ENCODE measurements around the gene KRTAP27-1. TPM values are rescaled to one million over a fixed set of nuclear protein-coding genes. Genes with fewer than 3 reads are reported as not detected.

KRTAP27-1 gene
- total RNA-seq, 1 experiment from 2014 or later: not detected

DNA sequence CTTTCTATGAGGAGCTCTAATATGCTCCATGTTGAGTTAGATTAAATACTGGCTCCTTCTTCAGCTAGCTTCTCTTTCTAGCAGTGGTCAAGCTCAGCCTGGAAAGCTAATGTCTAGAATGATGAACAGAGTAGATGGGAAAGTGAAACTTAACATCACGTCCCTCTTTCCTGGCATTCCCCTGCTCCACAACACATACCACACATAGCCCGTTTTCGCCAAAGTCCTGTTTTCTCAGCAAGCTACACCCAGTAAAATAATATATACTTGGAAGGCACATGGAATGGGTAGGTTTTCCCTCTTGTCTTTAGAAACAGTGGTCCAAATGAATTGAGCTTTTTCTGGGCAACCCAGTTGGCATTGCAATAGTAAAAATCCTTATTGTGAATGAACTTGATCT lies 3.8 kb downstream of the KRTAP27-1 start:
- CTCF ChIA-PET: interaction anchor here (0.7 to 1.1 kb wide), 2 partner anchors 22 to 75 kb away, joined by 3 to 6 read pairs; no protein-coding TSS in a partner anchor
- DNase-seq (ENCODE audit: low spot score) (no peak), ATAC-seq (no peak)
- no peaks in the 10 kb centered on the region for H3K27me3 Mint-ChIP-seq (ENCODE audit: low read depth)
- H3K4me1 Mint-ChIP-seq: no peaks in the 10 kb centered on the region
- no peak overlapping the region for H3K27ac Mint-ChIP-seq
- H3K9me3 Mint-ChIP-seq: no peaks in the 10 kb centered on the region
- no peak overlapping the region for H3K4me3 Mint-ChIP-seq
- TF ChIP-seq GABPB1 (CRISPR knock-in tag; IDR thresholded peaks at IDR 0.05) (no peak), ESRRA (CRISPR knock-in tag; IDR thresholded peaks at IDR 0.05; ENCODE audit: borderline replicate concordance) (no peak), ZBTB21 (CRISPR knock-in tag; IDR thresholded peaks at IDR 0.05; ENCODE audit: borderline replicate concordance) (no peak)
- TF ChIP-seq, protein P1, sequence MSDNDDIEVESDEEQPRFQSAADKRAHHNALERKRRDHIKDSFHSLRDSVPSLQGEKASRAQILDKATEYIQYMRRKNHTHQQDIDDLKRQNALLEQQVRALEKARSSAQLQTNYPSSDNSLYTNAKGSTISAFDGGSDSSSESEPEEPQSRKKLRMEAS (CRISPR knock-in tag; IDR thresholded peaks at IDR 0.05): no peak
- POLR2A ChIA-PET: no interaction called here
- no peaks in the 10 kb centered on the region for H3K36me3 Mint-ChIP-seq

DNA sequence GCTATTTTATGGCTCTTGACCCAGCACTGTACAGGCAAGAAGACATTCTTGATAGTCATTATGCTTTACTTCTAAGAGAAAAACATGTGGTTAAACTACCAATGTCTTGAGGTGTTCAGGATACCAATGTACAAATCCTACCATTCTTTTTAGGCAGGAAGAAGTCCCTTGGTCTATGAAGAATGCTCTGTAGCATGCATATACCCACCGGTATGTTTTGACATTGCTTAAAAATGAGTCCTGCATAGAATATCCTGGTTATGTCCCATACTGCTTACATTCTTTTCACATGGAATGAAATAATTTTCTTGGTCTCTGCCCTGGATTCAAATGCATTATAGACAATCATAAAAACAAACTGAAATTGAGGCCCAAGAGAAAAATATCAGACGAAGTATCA lies 4.8 kb downstream of the KRTAP27-1 start:
- no peaks in the 10 kb centered on the region for H3K9me3 Mint-ChIP-seq
- H3K4me1 Mint-ChIP-seq: 0 out of 2 replicates have a peak, but pooled peaks cover 4% of the 10 kb centered on the region
- ChIA-PET POLR2A (no interaction called here), CTCF (no interaction called here)
- no peak for TF ChIP-seq ETV6 (CRISPR knock-in tag; IDR thresholded peaks at IDR 0.05)
- TF ChIP-seq SP1 (CRISPR knock-in tag; conservative IDR thresholded peaks at IDR 0.05): no peak
- no peak overlapping the region for H3K27ac Mint-ChIP-seq
- ATAC-seq: no peak
- no peak overlapping the region for H3K4me3 Mint-ChIP-seq
- no peaks in the 10 kb centered on the region for H3K27me3 Mint-ChIP-seq (ENCODE audit: low read depth)
- no peak for DNase-seq (ENCODE audit: low spot score)
- H3K36me3 Mint-ChIP-seq: no peaks in the 10 kb centered on the region

DNA sequence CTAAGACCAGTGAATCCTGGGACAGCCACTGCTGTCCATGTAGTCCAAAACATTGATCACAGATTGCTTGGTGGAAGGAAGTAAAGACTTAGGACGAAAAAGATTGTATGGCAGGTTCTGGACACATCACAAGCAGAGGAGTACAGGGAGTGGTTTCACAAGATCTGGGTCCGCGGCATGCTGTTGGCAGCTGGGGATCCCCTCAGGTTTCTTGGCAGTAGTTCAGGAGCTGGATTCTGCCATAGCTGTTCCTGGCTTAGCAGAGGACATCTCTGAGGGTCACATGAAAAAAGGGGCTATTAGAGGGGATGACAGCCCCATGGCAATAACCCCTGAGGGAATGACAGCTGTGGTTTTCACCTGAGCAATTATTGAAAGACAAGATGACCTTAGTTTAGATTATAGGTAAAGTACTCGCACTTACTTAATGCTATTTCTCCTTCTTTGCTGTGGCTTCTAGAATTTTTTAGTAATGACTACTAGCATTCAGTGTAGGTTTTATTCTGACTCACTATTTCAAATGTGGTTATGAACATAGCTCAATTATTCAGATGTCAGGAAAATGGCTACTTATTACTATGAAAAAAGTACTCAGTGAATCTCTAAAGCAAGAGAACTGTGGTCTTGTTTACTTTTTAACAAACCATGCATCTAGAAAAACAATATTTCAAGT lies 8.2 kb downstream of the KRTAP27-1 start:
- ATAC-seq (no peak), DNase-seq (ENCODE audit: low spot score) (no peak)
- Mint-ChIP-seq H3K27me3 (ENCODE audit: low read depth) (no peaks in the 10 kb centered on the region), H3K4me1 (0 out of 2 replicates have a peak, but pooled peaks cover 4% of the 10 kb centered on the region), H3K36me3 (peaks cover 3% of the 10 kb centered on the region; the same call in 1 of the 2 replicates), H3K4me3 (no peak overlapping the region), H3K27ac (no peak overlapping the region), H3K9me3 (peaks cover 31% of the 10 kb centered on the region)
- ChIA-PET POLR2A (no interaction called here), CTCF (interaction anchor here (1.1 to 1.3 kb wide), 2 partner anchors 61 to 104 kb away, joined by 3 read pairs; no protein-coding TSS in a partner anchor)
- TF ChIP-seq JAZF1 (CRISPR knock-in tag; IDR thresholded peaks at IDR 0.05): no peak
- TF ChIP-seq HMGA2 (CRISPR knock-in tag; IDR thresholded peaks at IDR 0.05): no peak
- TF ChIP-seq TP53 (CRISPR knock-in tag; IDR thresholded peaks at IDR 0.05): no peak
- no peak for TF ChIP-seq ZNF416 (CRISPR knock-in tag; IDR thresholded peaks at IDR 0.05)
- no peak for TF ChIP-seq CREB1 (CRISPR knock-in tag; IDR thresholded peaks at IDR 0.05)
- TF ChIP-seq, protein P2, sequence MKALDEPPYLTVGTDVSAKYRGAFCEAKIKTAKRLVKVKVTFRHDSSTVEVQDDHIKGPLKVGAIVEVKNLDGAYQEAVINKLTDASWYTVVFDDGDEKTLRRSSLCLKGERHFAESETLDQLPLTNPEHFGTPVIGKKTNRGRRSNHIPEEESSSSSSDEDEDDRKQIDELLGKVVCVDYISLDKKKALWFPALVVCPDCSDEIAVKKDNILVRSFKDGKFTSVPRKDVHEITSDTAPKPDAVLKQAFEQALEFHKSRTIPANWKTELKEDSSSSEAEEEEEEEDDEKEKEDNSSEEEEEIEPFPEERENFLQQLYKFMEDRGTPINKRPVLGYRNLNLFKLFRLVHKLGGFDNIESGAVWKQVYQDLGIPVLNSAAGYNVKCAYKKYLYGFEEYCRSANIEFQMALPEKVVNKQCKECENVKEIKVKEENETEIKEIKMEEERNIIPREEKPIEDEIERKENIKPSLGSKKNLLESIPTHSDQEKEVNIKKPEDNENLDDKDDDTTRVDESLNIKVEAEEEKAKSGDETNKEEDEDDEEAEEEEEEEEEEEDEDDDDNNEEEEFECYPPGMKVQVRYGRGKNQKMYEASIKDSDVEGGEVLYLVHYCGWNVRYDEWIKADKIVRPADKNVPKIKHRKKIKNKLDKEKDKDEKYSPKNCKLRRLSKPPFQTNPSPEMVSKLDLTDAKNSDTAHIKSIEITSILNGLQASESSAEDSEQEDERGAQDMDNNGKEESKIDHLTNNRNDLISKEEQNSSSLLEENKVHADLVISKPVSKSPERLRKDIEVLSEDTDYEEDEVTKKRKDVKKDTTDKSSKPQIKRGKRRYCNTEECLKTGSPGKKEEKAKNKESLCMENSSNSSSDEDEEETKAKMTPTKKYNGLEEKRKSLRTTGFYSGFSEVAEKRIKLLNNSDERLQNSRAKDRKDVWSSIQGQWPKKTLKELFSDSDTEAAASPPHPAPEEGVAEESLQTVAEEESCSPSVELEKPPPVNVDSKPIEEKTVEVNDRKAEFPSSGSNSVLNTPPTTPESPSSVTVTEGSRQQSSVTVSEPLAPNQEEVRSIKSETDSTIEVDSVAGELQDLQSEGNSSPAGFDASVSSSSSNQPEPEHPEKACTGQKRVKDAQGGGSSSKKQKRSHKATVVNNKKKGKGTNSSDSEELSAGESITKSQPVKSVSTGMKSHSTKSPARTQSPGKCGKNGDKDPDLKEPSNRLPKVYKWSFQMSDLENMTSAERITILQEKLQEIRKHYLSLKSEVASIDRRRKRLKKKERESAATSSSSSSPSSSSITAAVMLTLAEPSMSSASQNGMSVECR (CRISPR knock-in tag; IDR thresholded peaks at IDR 0.05; ENCODE audit: borderline replicate concordance): no peak

DNA sequence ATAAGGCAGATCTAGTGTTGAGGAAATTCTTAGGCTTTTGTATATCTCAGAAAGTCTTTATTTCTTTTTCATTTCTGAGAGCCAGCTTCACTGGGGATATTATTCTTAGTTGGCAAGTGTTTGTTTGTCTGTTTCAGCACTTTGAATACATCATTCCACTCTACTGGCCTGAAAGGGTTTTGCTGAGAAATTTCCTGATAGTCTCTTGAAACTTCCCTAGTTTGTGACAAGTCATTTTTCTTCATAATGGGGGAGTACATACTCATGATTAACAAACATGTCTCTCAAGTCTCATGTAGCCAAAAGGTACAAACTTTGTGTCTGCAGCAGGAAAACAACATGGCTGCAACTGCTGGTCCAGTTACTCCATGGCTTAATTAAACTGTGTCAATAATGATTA lies 11.1 kb downstream of the KRTAP27-1 start:
- ATAC-seq (no peak), DNase-seq (ENCODE audit: low spot score) (no peak)
- CTCF ChIA-PET: no interaction called here
- Mint-ChIP-seq H3K27ac (no peak overlapping the region), H3K9me3 (peaks cover 32% of the 10 kb centered on the region), H3K27me3 (ENCODE audit: low read depth) (no peaks in the 10 kb centered on the region), H3K4me1 (0 out of 2 replicates have a peak, but pooled peaks cover 4% of the 10 kb centered on the region), H3K4me3 (no peak overlapping the region), H3K36me3 (peaks cover 3% of the 10 kb centered on the region; the same call in 1 of the 2 replicates)
- POLR2A ChIA-PET: no interaction called here
- TF ChIP-seq TP53 (CRISPR knock-in tag; IDR thresholded peaks at IDR 0.05): no peak
- no peak for TF ChIP-seq TCF7 (CRISPR knock-in tag; IDR thresholded peaks at IDR 0.05; ENCODE audit: low read depth)
- TF ChIP-seq ZNF138 (CRISPR knock-in tag; conservative IDR thresholded peaks at IDR 0.05): no peak
- TF ChIP-seq, protein P3, sequence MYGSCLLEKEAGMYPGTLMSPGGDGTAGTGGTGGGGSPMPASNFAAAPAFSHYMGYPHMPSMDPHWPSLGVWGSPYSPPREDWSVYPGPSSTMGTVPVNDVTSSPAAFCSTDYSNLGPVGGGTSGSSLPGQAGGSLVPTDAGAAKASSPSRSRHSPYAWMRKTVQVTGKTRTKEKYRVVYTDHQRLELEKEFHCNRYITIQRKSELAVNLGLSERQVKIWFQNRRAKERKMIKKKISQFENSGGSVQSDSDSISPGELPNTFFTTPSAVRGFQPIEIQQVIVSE (CRISPR knock-in tag; IDR thresholded peaks at IDR 0.05; ENCODE audit: borderline replicate concordance): no peak
- TF ChIP-seq, protein P4, sequence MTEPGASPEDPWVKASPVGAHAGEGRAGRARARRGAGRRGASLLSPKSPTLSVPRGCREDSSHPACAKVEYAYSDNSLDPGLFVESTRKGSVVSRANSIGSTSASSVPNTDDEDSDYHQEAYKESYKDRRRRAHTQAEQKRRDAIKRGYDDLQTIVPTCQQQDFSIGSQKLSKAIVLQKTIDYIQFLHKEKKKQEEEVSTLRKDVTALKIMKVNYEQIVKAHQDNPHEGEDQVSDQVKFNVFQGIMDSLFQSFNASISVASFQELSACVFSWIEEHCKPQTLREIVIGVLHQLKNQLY (CRISPR knock-in tag; IDR thresholded peaks at IDR 0.05): no peak
- no peak for TF ChIP-seq MYBL2 (CRISPR knock-in tag; IDR thresholded peaks at IDR 0.05)
- no peak for TF ChIP-seq SP1 (CRISPR knock-in tag; conservative IDR thresholded peaks at IDR 0.05)
- TF ChIP-seq, protein P5, sequence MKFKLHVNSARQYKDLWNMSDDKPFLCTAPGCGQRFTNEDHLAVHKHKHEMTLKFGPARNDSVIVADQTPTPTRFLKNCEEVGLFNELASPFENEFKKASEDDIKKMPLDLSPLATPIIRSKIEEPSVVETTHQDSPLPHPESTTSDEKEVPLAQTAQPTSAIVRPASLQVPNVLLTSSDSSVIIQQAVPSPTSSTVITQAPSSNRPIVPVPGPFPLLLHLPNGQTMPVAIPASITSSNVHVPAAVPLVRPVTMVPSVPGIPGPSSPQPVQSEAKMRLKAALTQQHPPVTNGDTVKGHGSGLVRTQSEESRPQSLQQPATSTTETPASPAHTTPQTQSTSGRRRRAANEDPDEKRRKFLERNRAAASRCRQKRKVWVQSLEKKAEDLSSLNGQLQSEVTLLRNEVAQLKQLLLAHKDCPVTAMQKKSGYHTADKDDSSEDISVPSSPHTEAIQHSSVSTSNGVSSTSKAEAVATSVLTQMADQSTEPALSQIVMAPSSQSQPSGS (CRISPR knock-in tag; IDR thresholded peaks at IDR 0.05; ENCODE audit: borderline replicate concordance, low read depth): no peak

Data from WTC11 (cell line).